Spleen (tissue), 7 donors: Measurements from ENCODE around the gene EVA1A.

ENCODE experiments used
- POLR2A ChIP-seq, 3 donors: fragments of 450-650 bp; IDR thresholded peaks; one replicate each; pipeline ENCODE4 v1.5.1; 2017; ENCODE audit warnings: antibody characterized with exemption in 3 of 3, mild to moderate bottlenecking in 1 of 3
- POLR2AphosphoS5 ChIP-seq, 3 donors: sonication (generic); formaldehyde crosslinking; IDR thresholded peaks; one replicate each; pipeline ENCODE4 v1.5.1; 2017; ENCODE audit warnings: antibody characterized with exemption in 3 of 3
- TF ChIP-seq, protein P1 (sequence below), 11 experiments: fragments of 200-600 bp in 7 of 11; fragments of 450-650 bp in 4 of 11; sonication (generic) in 4 of 11; IDR thresholded peaks in 8 of 11; conservative IDR thresholded peaks in 3 of 11; 1 replicate in 7 of 11; 2 replicates in 4 of 11; pipeline versions ENCODE4 v1.4.0 to v1.8.0; 2016 to 2021; ENCODE audit warnings: antibody characterized with exemption in 11 of 11, inconsistent platforms in 4 of 11, mild to moderate bottlenecking in 1 of 11
- donor health status: DM: no; HTN: no; CAD: no; lungs with moderate emphysema.
- donor health status: DM: no; HTN: no; CAD: no.
- donor health status: DM: no; HTN: no; CAD: no.

DNA sequence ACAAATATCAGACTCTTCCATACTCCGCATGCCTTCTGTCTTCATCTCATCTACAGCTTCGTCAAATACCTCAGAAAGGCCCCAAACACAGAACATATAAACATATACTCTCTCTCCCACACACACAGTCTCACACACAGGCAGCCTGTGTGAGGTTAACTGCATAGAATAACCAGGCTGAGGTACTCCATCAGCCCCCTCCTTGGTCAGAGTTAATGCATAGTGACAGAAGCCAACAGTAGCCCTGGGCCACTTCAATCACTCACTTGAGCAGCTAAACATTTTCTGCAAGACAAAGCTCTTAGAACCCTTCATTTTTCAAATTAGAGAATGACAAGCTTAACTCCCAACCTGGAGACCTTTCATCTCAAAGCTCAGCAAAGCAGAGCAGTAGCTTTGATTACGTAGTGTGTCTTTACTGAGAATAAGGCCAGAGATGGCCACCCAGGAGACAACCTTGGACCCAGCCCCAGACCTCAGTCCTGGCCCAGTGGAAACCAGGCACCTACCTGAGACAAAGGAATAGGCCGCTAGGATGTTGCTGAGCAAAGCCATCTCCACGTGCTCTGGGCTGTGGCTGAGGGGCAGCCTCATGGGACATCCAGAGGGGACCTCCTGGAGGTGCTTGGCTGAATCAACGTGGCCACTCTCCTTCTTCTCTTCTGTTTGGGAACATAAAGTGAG lies 43.0 kb downstream of the EVA1A start:
- TF ChIP-seq POLR2A (IDR thresholded peaks at IDR 0.05) = no peak
- TF ChIP-seq, protein P1, sequence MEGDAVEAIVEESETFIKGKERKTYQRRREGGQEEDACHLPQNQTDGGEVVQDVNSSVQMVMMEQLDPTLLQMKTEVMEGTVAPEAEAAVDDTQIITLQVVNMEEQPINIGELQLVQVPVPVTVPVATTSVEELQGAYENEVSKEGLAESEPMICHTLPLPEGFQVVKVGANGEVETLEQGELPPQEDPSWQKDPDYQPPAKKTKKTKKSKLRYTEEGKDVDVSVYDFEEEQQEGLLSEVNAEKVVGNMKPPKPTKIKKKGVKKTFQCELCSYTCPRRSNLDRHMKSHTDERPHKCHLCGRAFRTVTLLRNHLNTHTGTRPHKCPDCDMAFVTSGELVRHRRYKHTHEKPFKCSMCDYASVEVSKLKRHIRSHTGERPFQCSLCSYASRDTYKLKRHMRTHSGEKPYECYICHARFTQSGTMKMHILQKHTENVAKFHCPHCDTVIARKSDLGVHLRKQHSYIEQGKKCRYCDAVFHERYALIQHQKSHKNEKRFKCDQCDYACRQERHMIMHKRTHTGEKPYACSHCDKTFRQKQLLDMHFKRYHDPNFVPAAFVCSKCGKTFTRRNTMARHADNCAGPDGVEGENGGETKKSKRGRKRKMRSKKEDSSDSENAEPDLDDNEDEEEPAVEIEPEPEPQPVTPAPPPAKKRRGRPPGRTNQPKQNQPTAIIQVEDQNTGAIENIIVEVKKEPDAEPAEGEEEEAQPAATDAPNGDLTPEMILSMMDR (IDR thresholded peaks at IDR 0.05 in 8 of 11, conservative IDR thresholded peaks at IDR 0.05 in 3 of 11) = no peak
- TF ChIP-seq POLR2AphosphoS5 (IDR thresholded peaks at IDR 0.05) = no peak
